A673 (cell line): ENCODE measurements around the gene IFNAR1.

Source experiments
- CTCF ChIP-seq: fragments of 300-800, 200-600 bp; sonication (generic); conservative IDR thresholded peaks from 2 replicates; pipeline ENCODE4 v1.5.1; 2017; ENCODE audit warnings: low read depth, mild to moderate bottlenecking, antibody characterized with exemption, low read length, moderate library complexity, mixed read lengths
- EZH2 ChIP-seq: fragments of 200-600 bp; sonication (generic); IDR thresholded peaks from 2 replicates; pipeline ENCODE4 v1.6.1; 2017; ENCODE audit warnings: borderline replicate concordance, low read depth, mild to moderate bottlenecking, mixed read lengths, antibody characterized with exemption, low read length; ENCODE audit not compliant: poor library complexity, severe bottlenecking

DNA sequence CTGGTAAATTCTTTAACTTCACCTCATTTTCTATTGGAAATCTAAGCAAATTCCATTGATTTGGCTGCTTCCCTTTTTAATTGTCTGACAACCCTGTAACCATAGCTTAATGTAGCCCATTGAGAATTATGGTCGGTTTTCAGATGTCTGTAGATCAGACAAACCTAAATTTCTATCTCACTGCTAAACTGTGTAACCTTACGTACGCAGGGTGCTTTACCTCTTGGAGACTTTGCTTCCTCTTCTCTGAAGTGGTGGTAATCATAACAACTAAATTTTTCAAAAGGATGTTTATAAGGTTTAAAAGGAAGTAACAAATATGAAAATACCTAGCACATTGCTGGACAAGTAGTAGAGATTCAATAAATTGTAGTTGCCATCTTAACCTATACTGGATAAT, 25.9 kb downstream of the IFNAR1 start:
- no peak for TF ChIP-seq CTCF
- no peak for TF ChIP-seq EZH2
